Thoracic aorta (tissue), 2 donors: ENCODE results near the gene GNG7. TPM values are rescaled to one million over a fixed set of nuclear protein-coding genes. Genes with fewer than 3 reads are reported as not detected.
"Not testable (repeated sequence)": the region's sequence is repeated elsewhere in the genome, so short reads cannot be mapped to it uniquely, and the experiment has no call there.

Experiments
- ATAC-seq: fragments of 150-250 bp; one replicate; pipeline ENCODE4 v1.8.0; 2017; ENCODE audit warnings: low read depth; ENCODE audit not compliant: insufficient number of reproducible peaks, low FRiP score
- DNase-seq: peaks from one replicate; pipeline ENCODE4 v3.0.0-alpha.2; 2020; ENCODE audit warnings: low spot score
- H3K27ac ChIP-seq, 2 donors: fragments of 200-600 bp; sonication (generic); 1 replicate in 1 of 2; 2 replicates in 1 of 2; pipeline ENCODE4 v1.5.1; 2016; ENCODE audit warnings: mild to moderate bottlenecking in 2 of 2, moderate library complexity in 2 of 2
- H3K27me3 ChIP-seq: fragments of 200-600 bp; sonication (generic); replicated peaks from 2 replicates; pipeline ENCODE4 v1.6.0; 2016; ENCODE audit warnings: mild to moderate bottlenecking; ENCODE audit not compliant: insufficient read depth
- H3K36me3 ChIP-seq: fragments of 200-600 bp; sonication (generic); one replicate; pipeline ENCODE4 v1.5.1; 2016
- H3K4me1 ChIP-seq, 2 donors: fragments of 200-600 bp; sonication (generic); 1 replicate in 1 of 2; 2 replicates in 1 of 2; pipeline versions ENCODE4 v1.5.1 to v1.6.0; 2016; ENCODE audit warnings: low read depth in 2 of 2, mild to moderate bottlenecking in 1 of 2; ENCODE audit not compliant: control insufficient read depth in 1 of 2
- H3K4me3 ChIP-seq: fragments of 200-600 bp; sonication (generic); 2 replicates; pipeline ENCODE4 v1.5.1; 2016; ENCODE audit warnings: mild to moderate bottlenecking
- H3K9me3 ChIP-seq: fragments of 200-600 bp; sonication (generic); 2 replicates; pipeline ENCODE4 v1.5.1; 2016
- total RNA-seq, 2 donors: library from RNA; depleted of rRNA; stranded (reverse); fragments of >200 nt; gene quantifications; one replicate each; pipeline versions ENCODE4 v1.1.0 to v1.2.3, GENCODE V29; 2016
- TF ChIP-seq, protein P1 (sequence below): fragments of 200-600 bp; sonication (generic); IDR thresholded peaks from one replicate; pipeline ENCODE4 v1.5.1; 2019; ENCODE audit warnings: antibody characterized with exemption

GNG7 gene
- total RNA-seq, 2 donors from 2014 or later: 2.3 to 3.2 TPM

GRCh38 chr19:2464389-2464788 lies 238.1 kb downstream of the GNG7 start:
- no peak overlapping the region for H3K27ac ChIP-seq
- TF ChIP-seq, protein P1, sequence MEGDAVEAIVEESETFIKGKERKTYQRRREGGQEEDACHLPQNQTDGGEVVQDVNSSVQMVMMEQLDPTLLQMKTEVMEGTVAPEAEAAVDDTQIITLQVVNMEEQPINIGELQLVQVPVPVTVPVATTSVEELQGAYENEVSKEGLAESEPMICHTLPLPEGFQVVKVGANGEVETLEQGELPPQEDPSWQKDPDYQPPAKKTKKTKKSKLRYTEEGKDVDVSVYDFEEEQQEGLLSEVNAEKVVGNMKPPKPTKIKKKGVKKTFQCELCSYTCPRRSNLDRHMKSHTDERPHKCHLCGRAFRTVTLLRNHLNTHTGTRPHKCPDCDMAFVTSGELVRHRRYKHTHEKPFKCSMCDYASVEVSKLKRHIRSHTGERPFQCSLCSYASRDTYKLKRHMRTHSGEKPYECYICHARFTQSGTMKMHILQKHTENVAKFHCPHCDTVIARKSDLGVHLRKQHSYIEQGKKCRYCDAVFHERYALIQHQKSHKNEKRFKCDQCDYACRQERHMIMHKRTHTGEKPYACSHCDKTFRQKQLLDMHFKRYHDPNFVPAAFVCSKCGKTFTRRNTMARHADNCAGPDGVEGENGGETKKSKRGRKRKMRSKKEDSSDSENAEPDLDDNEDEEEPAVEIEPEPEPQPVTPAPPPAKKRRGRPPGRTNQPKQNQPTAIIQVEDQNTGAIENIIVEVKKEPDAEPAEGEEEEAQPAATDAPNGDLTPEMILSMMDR: no peak
- H3K36me3 ChIP-seq: no peaks in the 10 kb centered on the region
- no peak overlapping the region for H3K4me3 ChIP-seq
- no peaks in the 10 kb centered on the region for H3K9me3 ChIP-seq
- H3K27me3 ChIP-seq: no peaks in the 10 kb centered on the region
- no peak for DNase-seq
- no peak for ATAC-seq
- peaks cover 0 to 17% of the 10 kb centered on the region in 2 donors for H3K4me1 ChIP-seq

- H3K9me3 ChIP-seq, H3K27me3 ChIP-seq: not testable (repeated sequence)
Measured at GRCh38 chr19:2463694-2464093, 238.8 kb downstream of the GNG7 start.

GRCh38 chr19:2462635-2463421 lies 239.7 kb downstream of the GNG7 start:
- ATAC-seq: peak; percentile 85
- H3K4me3 ChIP-seq: peak overlapping the region; percentile 74
- TF ChIP-seq, protein P1: no peak

More at GRCh38 chr19:2463694-2464093, 238.8 kb downstream of the GNG7 start:
- not testable (repeated sequence) for DNase-seq, H3K4me3 ChIP-seq, ATAC-seq, H3K36me3 ChIP-seq
- peak overlapping the region in 1 of 2 donors; percentile 54 for H3K27ac ChIP-seq
- peaks cover 0 to 14% of the 10 kb centered on the region in 2 donors for H3K4me1 ChIP-seq

DNA sequence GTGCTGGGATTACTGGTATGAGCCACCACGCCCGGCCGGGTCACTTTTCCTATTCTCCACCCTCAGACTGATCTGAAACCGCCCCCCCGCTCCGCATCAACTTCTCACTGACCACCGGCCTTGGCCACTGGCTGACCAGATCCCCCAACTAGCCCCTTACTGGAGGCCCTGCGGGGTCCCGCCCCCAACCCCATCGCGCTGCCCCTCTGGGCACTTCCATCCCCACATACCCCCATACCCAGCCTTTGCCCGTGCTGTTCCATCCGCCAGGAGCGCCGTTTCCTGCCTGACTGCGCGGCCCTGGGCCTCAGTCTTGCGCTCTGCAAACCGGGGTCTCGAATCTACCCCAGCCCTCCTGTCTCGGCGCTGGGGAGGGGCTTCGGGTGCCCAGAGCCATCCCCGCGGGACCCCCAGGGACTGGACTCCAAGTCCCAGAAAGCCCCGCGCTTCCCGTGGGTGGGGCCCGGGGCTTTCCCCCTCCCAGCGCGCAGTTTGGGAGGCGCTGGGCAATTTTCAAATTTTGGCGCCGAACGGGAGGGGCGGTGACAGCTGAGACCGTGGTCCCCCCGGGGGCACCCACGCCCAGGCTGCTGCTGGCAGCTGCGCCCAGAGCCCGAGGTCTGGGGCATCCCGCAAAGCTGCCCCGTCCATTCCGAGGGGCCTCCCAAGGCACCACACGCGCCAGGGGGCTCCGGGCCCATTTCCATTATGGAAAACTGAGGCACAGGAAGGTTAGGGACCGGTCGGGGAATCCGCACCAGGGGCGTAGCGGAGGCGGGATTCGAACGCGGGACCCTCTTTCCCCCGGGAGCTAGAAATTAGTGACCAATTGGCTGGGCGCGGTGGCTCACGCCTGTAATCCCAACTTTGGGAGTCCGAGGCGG lies 240.5 kb downstream of the GNG7 start:
- Histone ChIP-seq H3K4me1 (peaks cover 0 to 22% of the 10 kb centered on the region in 2 donors), H3K27me3 (no peaks in the 10 kb centered on the region), H3K36me3 (no peaks in the 10 kb centered on the region), H3K27ac (no peak overlapping the region), H3K4me3 (peak overlapping the region; percentile 74), H3K9me3 (no peaks in the 10 kb centered on the region)
- TF ChIP-seq, protein P1: peak; percentile 25
- no peak for ATAC-seq
- no peak for DNase-seq

More at GRCh38 chr19:2462635-2463421, 239.7 kb downstream of the GNG7 start:
- Histone ChIP-seq H3K27ac (peak overlapping the region; percentile 54 to 69), H3K9me3 (no peaks in the 10 kb centered on the region), H3K4me1 (peaks cover 0 to 14% of the 10 kb centered on the region in 2 donors), H3K36me3 (no peaks in the 10 kb centered on the region), H3K27me3 (no peaks in the 10 kb centered on the region)
- DNase-seq: peak; percentile 38

Other genes starting within 250 kb of the GNG7 start
- 10 to 100 TPM; 23.6 to 43.3 TPM for gene LMNB2, start 245.7 kb downstream of the GNG7 start, total RNA-seq
- 100 to 1,000 TPM; 430 to 498 TPM for gene GADD45B, start 226.6 kb downstream of the GNG7 start, total RNA-seq
- gene DIRAS1, start 18.7 kb upstream of the GNG7 start, total RNA-seq: 1 to 10 TPM in 1 of 2 donors, not detected in 1; 2.3 TPM
- 10 to 100 TPM; 26.6 to 37.6 TPM for gene SLC39A3, start 37.3 kb upstream of the GNG7 start, total RNA-seq
- 10 to 100 TPM; 43.7 to 46.4 TPM for gene SGTA, start 80.6 kb upstream of the GNG7 start, total RNA-seq
- gene THOP1, start 82.8 kb upstream of the GNG7 start, total RNA-seq: 10 to 100 TPM; 31.3 to 55.2 TPM
- gene ZNF554, start 117.2 kb upstream of the GNG7 start, total RNA-seq: 1 to 10 TPM; 2.8 to 4.4 TPM
- gene ZNF555, start 138.8 kb upstream of the GNG7 start, total RNA-seq: 10 to 100 TPM in 1 of 2 donors, 1 to 10 TPM in 1; 5.4 to 12.5 TPM
- gene ZNF556, start 164.6 kb upstream of the GNG7 start, total RNA-seq: under 1 TPM in 1 of 2 donors, not detected in 1; 0.49 TPM
- gene ZNF57, start 198.2 kb upstream of the GNG7 start, total RNA-seq: 1 to 10 TPM; 4.0 to 4.2 TPM
- 1 to 10 TPM; 1.2 to 4.6 TPM for gene ZNF77, start 242.3 kb upstream of the GNG7 start, total RNA-seq